Activated CD4-positive, alpha-beta memory T cell treated with anti-CD3 and anti-CD28 coated beads for 36 hours (primary cell): ENCODE data around the gene ATXN7L1. TPM values are rescaled to one million over a fixed set of nuclear protein-coding genes. Genes with fewer than 3 reads are reported as not detected.
A peak's percentile ranks its signal among the peaks of the same experiment; 100 is the strongest.
"Not testable (repeated sequence)": the region's sequence is repeated elsewhere in the genome, so short reads cannot be mapped to it uniquely, and the experiment has no call there.

Experiments used
- CTCF ChIA-PET: fragments of 350-600 bp; sonication (Branson Sonifier 250); formaldehyde crosslinking; loops from one replicate; lab custom pipeline; 2021; ENCODE audit warnings: antibody characterized with exemption, inconsistent platforms; lab: Charles Lee
- POLR2A ChIA-PET: fragments of 350-600 bp; sonication (Branson Sonifier 250); formaldehyde crosslinking; loops from one replicate; lab custom pipeline; 2021; ENCODE audit warnings: antibody characterized with exemption; lab: Charles Lee
- DNase-seq: peaks from one replicate; pipeline ENCODE4 v3.0.0-alpha.2; 2020
- H3K27ac Mint-ChIP-seq: one replicate; pipeline ENCODE4 v1.8.0; 2021; ENCODE audit warnings: mixed read lengths
- H3K27me3 Mint-ChIP-seq: one replicate; pipeline ENCODE4 v1.8.0; 2021; ENCODE audit warnings: mixed read lengths
- H3K36me3 Mint-ChIP-seq: one replicate; pipeline ENCODE4 v1.8.0; 2021; ENCODE audit warnings: mixed read lengths
- H3K4me1 Mint-ChIP-seq: one replicate; pipeline ENCODE4 v1.8.0; 2021; ENCODE audit warnings: low read depth, mixed read lengths
- H3K4me3 Mint-ChIP-seq: one replicate; pipeline ENCODE4 v1.8.0; 2021; ENCODE audit warnings: mild to moderate bottlenecking, mixed read lengths
- H3K9me3 Mint-ChIP-seq: one replicate; pipeline ENCODE4 v1.8.0; 2021; ENCODE audit warnings: mixed read lengths
- intact Hi-C: fragments of 100-400 bp; cut with micrococcal nuclease; formaldehyde crosslinking; loops from one replicate; pipeline ENCODE4 v1.15.1; 2023
- total RNA-seq, 2 experiments: library from RNA; stranded (reverse); gene quantifications; one replicate each; pipeline ENCODE4 v1.2.3, GENCODE V29; 2021

ATXN7L1 gene
- total RNA-seq, 2 experiments from 2014 or later = 12.4 to 13.3 TPM

GRCh38 chr7:105610165-105610930 lies 266.1 kb downstream of the ATXN7L1 start:
- Mint-ChIP-seq H3K27me3 (no peaks in the 10 kb centered on the region), H3K4me1 (no peaks in the 10 kb centered on the region), H3K9me3 (no peaks in the 10 kb centered on the region), H3K27ac (no peak overlapping the region), H3K4me3 (no peak overlapping the region), H3K36me3 (peaks cover 9% of the 10 kb centered on the region)
- CTCF ChIA-PET = no interaction called here
- DNase-seq = no peak
- intact Hi-C loops = no loop called here
- POLR2A ChIA-PET = no interaction called here

GRCh38 chr7:105602325-105603305 lies 273.8 kb downstream of the ATXN7L1 start:
- Mint-ChIP-seq H3K4me3 (no peak overlapping the region), H3K4me1 (no peaks in the 10 kb centered on the region), H3K27ac (no peak overlapping the region), H3K27me3 (no peaks in the 10 kb centered on the region), H3K36me3 (no peaks in the 10 kb centered on the region), H3K9me3 (no peaks in the 10 kb centered on the region)
- CTCF ChIA-PET = interaction anchor here (0.7 kb wide), 1 partner anchor 987 kb away, joined by 6 read pairs; no protein-coding TSS in a partner anchor
- intact Hi-C loops = no loop called here
- POLR2A ChIA-PET = interaction anchor here (0.7 kb wide), 1 partner anchor 446 kb away, joined by 3 read pairs; no protein-coding TSS in a partner anchor
- DNase-seq = no peak

DNA sequence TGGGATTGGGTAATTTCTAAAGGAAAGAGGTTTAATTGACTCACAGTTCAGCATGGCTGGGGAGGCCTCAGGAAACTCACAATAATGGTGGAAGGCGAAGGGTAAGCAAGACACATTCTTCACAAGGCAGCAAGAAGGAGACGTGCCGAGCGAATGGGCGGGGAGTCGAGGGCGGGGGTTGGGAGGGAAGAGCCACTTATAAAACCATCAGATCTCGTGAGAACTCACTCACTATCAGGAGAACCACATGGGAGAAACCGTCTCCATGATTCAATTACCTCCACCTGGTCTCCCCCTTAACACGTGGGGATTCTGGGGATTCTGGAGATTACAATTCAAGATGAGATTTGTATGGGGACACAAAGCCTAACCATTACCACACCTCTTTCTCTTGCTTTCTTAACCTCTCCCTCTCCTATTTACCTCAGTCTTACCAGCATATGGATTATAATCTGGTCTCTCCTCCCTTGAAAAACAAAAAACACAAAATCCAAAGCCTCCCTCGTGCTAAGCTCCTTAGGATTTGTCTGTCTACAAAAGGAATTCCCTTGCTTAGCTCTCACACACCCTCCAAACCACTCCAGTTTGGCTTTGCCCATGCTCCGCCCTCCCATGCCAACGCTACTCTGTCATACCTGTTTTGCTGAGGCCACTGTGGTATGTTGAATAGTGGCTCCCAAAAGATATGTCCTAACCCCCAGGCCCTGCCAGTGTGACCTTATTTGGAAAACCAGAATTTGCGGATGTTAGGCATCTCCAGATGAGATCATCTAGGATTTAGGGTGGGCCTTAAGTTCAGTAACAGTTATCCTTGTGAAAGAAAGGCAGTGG lies 275.5 kb downstream of the ATXN7L1 start:
- CTCF ChIA-PET = no interaction called here
- no peak overlapping the region for H3K27ac Mint-ChIP-seq

DNA sequence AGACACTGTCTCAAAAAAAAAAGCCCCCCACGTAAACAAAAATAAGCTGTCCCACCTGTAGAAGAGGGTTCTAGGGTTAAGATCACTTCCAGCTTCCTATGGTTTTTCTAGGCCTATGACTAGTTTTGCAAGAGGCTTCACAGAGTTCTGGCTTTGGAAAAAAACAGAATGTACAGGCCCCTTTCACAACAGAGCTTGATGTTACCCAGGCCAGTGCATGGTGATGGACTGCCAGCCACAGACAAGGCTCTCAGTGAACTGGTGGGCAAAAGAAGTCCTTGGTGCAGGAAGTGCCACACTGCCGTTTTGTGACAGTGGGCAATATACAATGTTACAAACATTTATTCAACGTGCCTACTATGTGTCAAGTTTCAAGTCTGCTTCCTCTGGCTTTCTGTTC lies 276.8 kb downstream of the ATXN7L1 start:
- Mint-ChIP-seq H3K4me3 (no peak overlapping the region), H3K36me3 (no peaks in the 10 kb centered on the region), H3K27ac (no peak overlapping the region), H3K9me3 (no peaks in the 10 kb centered on the region), H3K27me3 (no peaks in the 10 kb centered on the region), H3K4me1 (no peaks in the 10 kb centered on the region)
- intact Hi-C loops = no loop called here
- CTCF ChIA-PET = interaction anchor here (0.5 to 1.7 kb wide), 5 partner anchors 9 to 437 kb away, joined by 3 to 6 read pairs (median 4); partner anchors contain the start of gene RINT1
- no peak for DNase-seq
- POLR2A ChIA-PET = no interaction called here

More for the DNA sequence above, 275.5 kb downstream of the ATXN7L1 start:
- no peaks in the 10 kb centered on the region for H3K4me1 Mint-ChIP-seq
- no peak overlapping the region for H3K4me3 Mint-ChIP-seq
- POLR2A ChIA-PET = no interaction called here
- intact Hi-C loops = no loop called here
- no peak for DNase-seq
- H3K36me3 Mint-ChIP-seq = no peaks in the 10 kb centered on the region
- no peaks in the 10 kb centered on the region for H3K9me3 Mint-ChIP-seq
- no peaks in the 10 kb centered on the region for H3K27me3 Mint-ChIP-seq

GRCh38 chr7:105599080-105599479 lies 277.3 kb downstream of the ATXN7L1 start:
- POLR2A ChIA-PET = not testable (repeated sequence)

DNA sequence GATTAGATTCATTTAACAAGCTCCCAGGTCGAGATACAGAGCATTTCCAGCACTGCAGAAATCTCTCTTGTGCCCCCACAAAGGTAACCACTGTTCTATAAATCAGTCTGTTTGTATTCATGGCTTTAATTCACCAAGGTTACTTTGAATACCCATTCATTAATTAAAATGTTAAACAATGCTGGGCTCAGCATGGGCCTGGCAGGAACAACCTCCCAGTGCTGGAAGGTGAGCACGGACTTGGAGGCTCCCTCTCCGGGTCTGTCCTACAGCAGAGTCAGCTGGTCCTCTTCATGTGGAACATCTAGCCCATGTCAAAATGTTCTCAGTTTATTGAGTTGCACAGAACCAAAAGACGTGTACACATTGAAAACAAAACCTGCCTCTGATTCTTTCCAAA lies 279.5 kb downstream of the ATXN7L1 start:
- Mint-ChIP-seq H3K36me3 (no peaks in the 10 kb centered on the region), H3K27me3 (no peaks in the 10 kb centered on the region), H3K4me1 (no peaks in the 10 kb centered on the region), H3K4me3 (no peak overlapping the region), H3K27ac (no peak overlapping the region), H3K9me3 (no peaks in the 10 kb centered on the region)
- no peak for DNase-seq
- ChIA-PET POLR2A (no interaction called here), CTCF (interaction anchor here (1.1 kb wide), 1 partner anchor 65 kb away, joined by 4 read pairs; the partner anchor contains the start of gene RINT1)
- intact Hi-C loops = no loop called here

More at GRCh38 chr7:105599080-105599479, 277.3 kb downstream of the ATXN7L1 start:
- H3K36me3 Mint-ChIP-seq, H3K4me1 Mint-ChIP-seq, DNase-seq, intact Hi-C loops, H3K9me3 Mint-ChIP-seq, H3K27me3 Mint-ChIP-seq, H3K27ac Mint-ChIP-seq, H3K4me3 Mint-ChIP-seq: not testable (repeated sequence)
- CTCF ChIA-PET = interaction anchor here (1.3 to 1.7 kb wide), 3 partner anchors 10 to 67 kb away, joined by 3 to 4 read pairs (median 4); partner anchors contain the start of gene RINT1

- H3K9me3 Mint-ChIP-seq = no peaks in the 10 kb centered on the region
- peaks cover 5% of the 10 kb centered on the region for H3K4me1 Mint-ChIP-seq
- H3K27ac Mint-ChIP-seq = no peak overlapping the region
- no peaks in the 10 kb centered on the region for H3K36me3 Mint-ChIP-seq
- intact Hi-C loops = no loop called here
- CTCF ChIA-PET = interaction anchor here (0.6 kb wide), 1 partner anchor 571 kb away, joined by 3 read pairs; no protein-coding TSS in a partner anchor
- H3K27me3 Mint-ChIP-seq = no peaks in the 10 kb centered on the region
- no peak overlapping the region for H3K4me3 Mint-ChIP-seq
- POLR2A ChIA-PET = no interaction called here
- no peak for DNase-seq
Observed at GRCh38 chr7:105594034-105594433, 282.4 kb downstream of the ATXN7L1 start.

DNA sequence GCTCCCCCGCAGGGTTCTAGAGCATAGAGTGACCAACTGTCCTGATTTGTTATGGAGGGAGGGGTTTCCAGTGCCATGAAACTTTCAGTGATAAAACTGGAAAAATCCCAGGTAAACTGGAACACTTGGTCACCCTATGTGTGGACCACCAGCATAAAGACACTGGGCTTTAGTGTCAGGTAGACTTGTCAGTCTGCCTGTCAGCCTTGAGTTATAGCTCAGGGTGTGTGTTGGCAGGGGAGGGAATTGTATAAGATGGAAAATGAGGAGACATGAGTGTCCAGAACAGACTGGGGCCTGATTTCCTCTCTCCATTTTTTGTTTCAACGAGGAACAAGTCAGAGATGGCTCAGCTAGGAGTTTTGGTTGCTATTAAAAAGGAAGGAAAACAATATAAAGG lies 284.9 kb downstream of the ATXN7L1 start:
- H3K27ac Mint-ChIP-seq = no peak overlapping the region
- no peak overlapping the region for H3K4me3 Mint-ChIP-seq
- intact Hi-C loops = no loop called here
- ChIA-PET CTCF (interaction anchor here (0.6 to 1.4 kb wide), 3 partner anchors 8 to 446 kb away, joined by 3 to 6 read pairs (median 4); no protein-coding TSS in a partner anchor), POLR2A (no interaction called here)
- DNase-seq = no peak
- H3K36me3 Mint-ChIP-seq = no peaks in the 10 kb centered on the region
- H3K9me3 Mint-ChIP-seq = no peaks in the 10 kb centered on the region
- peaks cover 5% of the 10 kb centered on the region for H3K4me1 Mint-ChIP-seq
- H3K27me3 Mint-ChIP-seq = no peaks in the 10 kb centered on the region

DNA sequence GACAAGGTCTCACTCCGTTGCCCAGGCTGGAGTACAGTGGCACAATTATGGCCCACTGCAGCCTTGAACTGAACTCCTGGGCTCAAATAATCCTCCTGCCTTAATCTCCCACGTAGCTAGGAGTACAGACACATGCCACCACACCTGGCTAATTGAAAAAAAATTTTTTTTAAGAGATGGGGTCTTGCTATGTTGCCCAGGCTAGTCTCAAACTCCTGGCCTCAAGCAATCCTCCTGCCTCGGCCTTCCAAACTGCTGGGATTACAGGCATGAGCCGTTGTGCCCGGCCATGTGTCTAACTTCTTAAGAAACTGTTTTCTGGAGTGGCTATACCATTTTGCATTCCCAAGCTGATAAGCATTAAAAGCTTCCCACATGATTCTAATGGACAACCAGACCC lies 285.6 kb downstream of the ATXN7L1 start:
- Mint-ChIP-seq H3K4me3 (no peak overlapping the region), H3K36me3 (no peaks in the 10 kb centered on the region), H3K27me3 (no peaks in the 10 kb centered on the region), H3K9me3 (no peaks in the 10 kb centered on the region), H3K4me1 (peaks cover 5% of the 10 kb centered on the region), H3K27ac (no peak overlapping the region)
- no peak for DNase-seq
- CTCF ChIA-PET = interaction anchor here (0.6 to 1.9 kb wide), 5 partner anchors 9 to 447 kb away, joined by 3 to 11 read pairs (median 4); partner anchors contain the start of gene RINT1
- intact Hi-C loops = no loop called here
- POLR2A ChIA-PET = no interaction called here

DNA sequence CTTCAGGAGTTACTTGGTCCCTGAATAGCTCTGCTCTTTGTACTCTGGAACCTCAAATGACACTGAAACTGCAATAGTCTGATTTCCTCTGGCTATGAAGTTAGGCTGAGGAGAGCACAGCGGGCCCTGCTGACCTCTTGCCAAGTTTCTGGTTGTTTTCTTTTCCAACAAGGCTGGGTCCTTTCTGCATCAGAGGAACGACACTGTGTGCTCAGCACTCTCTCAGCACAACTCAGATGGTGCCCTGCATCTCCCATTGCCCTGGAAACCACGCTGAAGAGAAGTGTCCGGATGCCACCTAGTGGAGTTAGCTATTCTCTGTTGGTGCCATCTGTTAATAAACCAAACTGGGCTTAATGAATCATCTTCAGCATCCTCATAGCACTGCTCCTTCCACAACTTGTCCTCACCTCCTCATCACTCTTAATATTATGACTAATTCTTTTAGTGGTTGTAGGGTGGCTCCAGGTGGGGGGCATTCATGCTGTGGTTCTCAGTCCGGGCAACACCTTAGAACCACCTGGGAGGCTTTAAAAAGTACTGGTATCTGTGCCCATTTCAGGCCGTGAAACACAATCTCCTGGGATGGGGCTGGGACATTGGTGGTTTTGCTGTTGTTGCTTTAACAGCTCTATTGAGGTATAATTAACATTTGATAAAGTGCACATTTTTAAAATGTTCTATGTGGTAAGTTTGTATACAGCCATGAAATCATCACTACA lies 286.9 kb downstream of the ATXN7L1 start:
- POLR2A ChIA-PET = no interaction called here

More for the DNA sequence above, 286.9 kb downstream of the ATXN7L1 start:
- H3K4me1 Mint-ChIP-seq = peaks cover 5% of the 10 kb centered on the region
- no peak overlapping the region for H3K4me3 Mint-ChIP-seq
- no peaks in the 10 kb centered on the region for H3K36me3 Mint-ChIP-seq
- peaks cover 3% of the 10 kb centered on the region for H3K9me3 Mint-ChIP-seq
- no peaks in the 10 kb centered on the region for H3K27me3 Mint-ChIP-seq
- CTCF ChIA-PET = interaction anchor here (0.6 to 3.0 kb wide), 11 partner anchors 8 to 667 kb away, joined by 3 to 11 read pairs (median 3); partner anchors contain the start of genes EFCAB10 and RINT1
- no peak overlapping the region for H3K27ac Mint-ChIP-seq
- peak; percentile 75 for DNase-seq
- intact Hi-C loops = loop anchor here (1.0 to 5.0 kb wide), 5 partner anchors 57 to 666 kb away; partner anchors contain the start of gene RINT1
